Neural progenitor cell (in vitro differentiated cells): Measurements from ENCODE around the gene ABCC4. TPM values are rescaled to one million over a fixed set of nuclear protein-coding genes. Genes with fewer than 3 reads are reported as not detected.

Source experiments
- DNase-seq: peaks from one replicate; pipeline ENCODE4 v3.0.0-alpha.2; 2016; ENCODE audit warnings: low spot score
- H2AFZ ChIP-seq: fragments of 200-600 bp; sonication (generic); replicated peaks from 2 replicates; pipeline ENCODE4 v1.6.1; 2016; ENCODE audit warnings: antibody characterized with exemption
- H3F3A ChIP-seq: fragments of 200-600 bp; sonication (generic); 2 replicates; pipeline ENCODE4 v1.6.1; 2016; ENCODE audit warnings: antibody characterized with exemption, low read depth
- H3K27ac ChIP-seq: fragments of 200-600 bp; sonication (generic); 2 replicates; pipeline ENCODE4 v1.5.1; 2016; ENCODE audit warnings: mild to moderate bottlenecking
- H3K27me3 ChIP-seq: fragments of 200-600 bp; sonication (generic); 2 replicates; pipeline ENCODE4 v1.6.1; 2016; ENCODE audit warnings: mild to moderate bottlenecking, moderate library complexity
- H3K36me3 ChIP-seq: fragments of 200-600 bp; sonication (generic); 2 replicates; pipeline ENCODE4 v1.5.1; 2016
- H3K4me1 ChIP-seq: fragments of 200-600 bp; sonication (generic); 2 replicates; pipeline ENCODE4 v1.6.1; 2016; ENCODE audit warnings: mixed run types
- H3K4me2 ChIP-seq: fragments of 200-600 bp; sonication (generic); 2 replicates; pipeline ENCODE4 v1.6.1; 2016
- H3K4me3 ChIP-seq: fragments of 200-600 bp; sonication (generic); 2 replicates; pipeline ENCODE4 v1.5.1; 2016
- H3K79me2 ChIP-seq: fragments of 200-600 bp; sonication (generic); 2 replicates; pipeline ENCODE4 v1.6.1; 2016; ENCODE audit warnings: low read depth
- H3K9ac ChIP-seq: fragments of 200-600 bp; sonication (generic); 2 replicates; pipeline ENCODE4 v1.6.1; 2016
- H3K9me3 ChIP-seq: fragments of 200-600 bp; sonication (generic); 2 replicates; pipeline ENCODE4 v1.5.1; 2016; ENCODE audit warnings: low read depth
- H4K20me1 ChIP-seq: fragments of 200-600 bp; sonication (generic); 2 replicates; pipeline ENCODE4 v1.6.1; 2016; ENCODE audit warnings: low read depth
- H3K27ac Mint-ChIP-seq: 3 replicates; pipeline ENCODE4 v1.8.0; 2021; ENCODE audit warnings: mixed read lengths
- H3K27me3 Mint-ChIP-seq: 2 replicates; pipeline ENCODE4 v1.8.0; 2022; ENCODE audit warnings: low read depth, mild to moderate bottlenecking, inconsistent platforms, moderate library complexity, mixed read lengths; ENCODE audit not compliant: insufficient read depth
- H3K36me3 Mint-ChIP-seq: 3 replicates; pipeline ENCODE4 v1.8.0; 2021; ENCODE audit warnings: mixed read lengths
- H3K4me1 Mint-ChIP-seq: 3 replicates; pipeline ENCODE4 v1.8.0; 2021; ENCODE audit warnings: mixed read lengths
- H3K4me3 Mint-ChIP-seq: 3 replicates; pipeline ENCODE4 v1.8.0; 2021; ENCODE audit warnings: mild to moderate bottlenecking, moderate library complexity, mixed read lengths
- H3K9me3 Mint-ChIP-seq: 3 replicates; pipeline ENCODE4 v1.8.0; 2020; ENCODE audit warnings: mixed read lengths
- CTCF ChIP-seq: fragments of 200-600 bp; sonication (generic); IDR thresholded peaks from 2 replicates; pipeline ENCODE4 v1.5.1; 2017; ENCODE audit warnings: antibody characterized with exemption, mild to moderate bottlenecking
- EZH2 ChIP-seq: fragments of 200-600 bp; sonication (generic); IDR thresholded peaks from 2 replicates; pipeline ENCODE4 v1.6.1; 2017; ENCODE audit warnings: antibody characterized with exemption, mild to moderate bottlenecking, moderate library complexity
- EZH2phosphoT487 ChIP-seq: fragments of 200-600 bp; sonication (generic); IDR thresholded peaks from 2 replicates; pipeline ENCODE4 v1.6.1; 2017; ENCODE audit warnings: antibody characterized with exemption
- total RNA-seq: library from RNA; depleted of rRNA; stranded (reverse); fragments of >200 nt; gene quantifications from 2 replicates; pipeline ENCODE4 v1.2.3, GENCODE V29; 2015; ENCODE audit warnings: low replicate concordance

The ABCC4 gene
- total RNA-seq, 1 donor from 2014 or later = 23.6 TPM

- Mint-ChIP-seq H3K36me3 (peaks cover 2% of the 10 kb centered on the region), H3K4me3 (peak overlapping the region; percentile 93), H3K4me1 (peaks cover 23% of the 10 kb centered on the region), H3K27ac (no peak overlapping the region), H3K9me3 (no peaks in the 10 kb centered on the region), H3K27me3 (no peaks in the 10 kb centered on the region)
- no peak for DNase-seq
- Histone ChIP-seq H3K9me3 (no peaks in the 10 kb centered on the region), H3K27me3 (peaks cover 23% of the 10 kb centered on the region), H2AFZ (no peak overlapping the region), H3F3A (peaks cover 4% of the 10 kb centered on the region), H3K9ac (no peak overlapping the region), H3K4me1 (peaks cover 4% of the 10 kb centered on the region), H3K79me2 (no peaks in the 10 kb centered on the region), H3K27ac (no peak overlapping the region), H3K36me3 (no peaks in the 10 kb centered on the region), H3K4me3 (no peak overlapping the region), H4K20me1 (no peaks in the 10 kb centered on the region), H3K4me2 (no peak overlapping the region)
- TF ChIP-seq EZH2phosphoT487 (no peak), EZH2 (no peak), CTCF (no peak)
These were observed 2.2 kb downstream of the ABCC4 start for GRCh38 chr13:95298971-95299621.

- no peaks in the 10 kb centered on the region for H4K20me1 ChIP-seq
- Mint-ChIP-seq H3K27ac (no peak overlapping the region), H3K27me3 (no peaks in the 10 kb centered on the region), H3K36me3 (peaks cover 2% of the 10 kb centered on the region), H3K9me3 (no peaks in the 10 kb centered on the region), H3K4me1 (peaks cover 23% of the 10 kb centered on the region), H3K4me3 (peak overlapping the region; percentile 35)
- H3K79me2 ChIP-seq = no peaks in the 10 kb centered on the region
- no peak overlapping the region for H3K9ac ChIP-seq
- peaks cover 4% of the 10 kb centered on the region for H3K4me1 ChIP-seq
- no peak overlapping the region for H3K4me2 ChIP-seq
- no peak overlapping the region for H2AFZ ChIP-seq
- H3K36me3 ChIP-seq = no peaks in the 10 kb centered on the region
- TF ChIP-seq EZH2 (no peak), CTCF (no peak), EZH2phosphoT487 (no peak)
- H3K9me3 ChIP-seq = no peaks in the 10 kb centered on the region
- peaks cover 23% of the 10 kb centered on the region for H3K27me3 ChIP-seq
- DNase-seq = no peak
- H3F3A ChIP-seq = peaks cover 4% of the 10 kb centered on the region
- no peak overlapping the region for H3K27ac ChIP-seq
- H3K4me3 ChIP-seq = no peak overlapping the region
These were observed 2.9 kb downstream of the ABCC4 start for GRCh38 chr13:95298169-95298965.

- no peak overlapping the region for H3K4me3 Mint-ChIP-seq
- no peaks in the 10 kb centered on the region for H4K20me1 ChIP-seq
- no peaks in the 10 kb centered on the region for H3K79me2 ChIP-seq
- H3K36me3 ChIP-seq = no peaks in the 10 kb centered on the region
- H3K9me3 ChIP-seq = no peaks in the 10 kb centered on the region
- no peak overlapping the region for H3K4me3 ChIP-seq
- TF ChIP-seq EZH2 = no peak
- no peak for TF ChIP-seq EZH2phosphoT487
- peak; percentile 80 for TF ChIP-seq CTCF
- no peaks in the 10 kb centered on the region for H3K9me3 Mint-ChIP-seq
- H3K9ac ChIP-seq = no peak overlapping the region
- peaks cover 4% of the 10 kb centered on the region for H3K4me1 ChIP-seq
- peaks cover 6% of the 10 kb centered on the region for H3K27me3 ChIP-seq
- no peak overlapping the region for H3K4me2 ChIP-seq
- H2AFZ ChIP-seq = no peak overlapping the region
- H3K27me3 Mint-ChIP-seq = peaks cover 2% of the 10 kb centered on the region
- peaks cover 16% of the 10 kb centered on the region for H3K4me1 Mint-ChIP-seq
- H3F3A ChIP-seq = no peaks in the 10 kb centered on the region
- no peak overlapping the region for H3K27ac ChIP-seq
- no peak overlapping the region for H3K27ac Mint-ChIP-seq
- DNase-seq = peak; percentile 65
- peaks cover 9% of the 10 kb centered on the region for H3K36me3 Mint-ChIP-seq
These were observed 4.8 kb downstream of the ABCC4 start for GRCh38 chr13:95296326-95296925.
